ENCODE data around the gene OR10C1.

OR10C1 gene

GRCh38 chr6:29456971-29457370, 17.9 kb downstream of the OR10C1 start, which contains the start of the genes OR11A1 and OR2H1:
Gene OR11A1 (minus strand): TSS chr6:29457071. CDS start chr6:29427641, 29,430 bp downstream.
Gene OR2H1 (plus strand): TSS chr6:29457155. CDS start chr6:29461770, 4,615 bp downstream.
- Histone ChIP-seq H3K4me1 (ENCODE audit: insufficient read depth, low read length) (no peaks in the 10 kb centered on the region), H3K27me3 (ENCODE audit: insufficient read depth, low read length, poor library complexity) (peaks cover 2% of the 10 kb centered on the region), H3K4me2 (ENCODE audit: insufficient read depth, low read length) (no peak within 1 kb of the TSS), H2AFZ (ENCODE audit: low read depth, low read length) (no peak within 1 kb of the TSS), H3K79me2 (ENCODE audit: insufficient read depth, low read length) (no peaks in the 10 kb centered on the region), H3K9me3 (ENCODE audit: insufficient read depth, low read length, severe bottlenecking) (no peaks in the 10 kb centered on the region), H3K4me3 (ENCODE audit: low read depth in 1 of 2, low read length in 2 of 2) (no peak within 1 kb of the TSS), H3K9ac (ENCODE audit: low read depth, low read length) (no peak within 1 kb of the TSS), H4K20me1 (ENCODE audit: insufficient read depth, low read length) (no peaks in the 10 kb centered on the region), H3K36me3 (ENCODE audit: insufficient read depth, low read length) (no peaks in the 10 kb centered on the region), H3K27ac (ENCODE audit: low read length) (no peak within 1 kb of the TSS)
- ATAC-seq (ENCODE audit: insufficient read depth, low read depth) (no peak), DNase-seq (no peak)
- TF ChIP-seq EZH2 (IDR thresholded peaks at IDR 0.05; ENCODE audit: borderline replicate concordance, low read depth, low read length, severe bottlenecking): no peak

- Histone ChIP-seq H3K9me3 (ENCODE audit: insufficient read depth, low read length, severe bottlenecking) (no peaks in the 10 kb centered on the region), H4K20me1 (ENCODE audit: insufficient read depth, low read length) (no peaks in the 10 kb centered on the region), H2AFZ (ENCODE audit: low read depth, low read length) (no peak overlapping the region), H3K4me3 (ENCODE audit: low read depth in 1 of 2, low read length in 2 of 2) (no peak overlapping the region), H3K36me3 (ENCODE audit: insufficient read depth, low read length) (no peaks in the 10 kb centered on the region), H3K9ac (ENCODE audit: low read depth, low read length) (no peak overlapping the region), H3K4me2 (ENCODE audit: insufficient read depth, low read length) (no peak overlapping the region), H3K79me2 (ENCODE audit: insufficient read depth, low read length) (no peaks in the 10 kb centered on the region), H3K27ac (ENCODE audit: low read length) (no peak overlapping the region), H3K27me3 (ENCODE audit: insufficient read depth, low read length, poor library complexity) (no peaks in the 10 kb centered on the region), H3K4me1 (ENCODE audit: insufficient read depth, low read length) (no peaks in the 10 kb centered on the region)
- no peak for TF ChIP-seq EZH2 (IDR thresholded peaks at IDR 0.05; ENCODE audit: borderline replicate concordance, low read depth, low read length, severe bottlenecking)
- no peak for TF ChIP-seq CTCF (IDR thresholded peaks at IDR 0.05; ENCODE audit: borderline replicate concordance, extremely low read depth, low read length, poor library complexity, severe bottlenecking)
- ATAC-seq (ENCODE audit: insufficient read depth, low read depth) (no peak), DNase-seq (no peak)
These were observed 22.1 kb downstream of the OR10C1 start for GRCh38 chr6:29461021-29461814.

- Histone ChIP-seq H3K9ac (ENCODE audit: low read depth, low read length) (no peak overlapping the region), H3K9me3 (ENCODE audit: insufficient read depth, low read length, severe bottlenecking) (no peaks in the 10 kb centered on the region), H3K27ac (ENCODE audit: low read length) (no peak overlapping the region), H3K36me3 (ENCODE audit: insufficient read depth, low read length) (no peaks in the 10 kb centered on the region), H2AFZ (ENCODE audit: low read depth, low read length) (no peak overlapping the region), H3K4me3 (ENCODE audit: low read depth in 1 of 2, low read length in 2 of 2) (no peak overlapping the region), H3K79me2 (ENCODE audit: insufficient read depth, low read length) (no peaks in the 10 kb centered on the region), H3K4me2 (ENCODE audit: insufficient read depth, low read length) (no peak overlapping the region), H3K27me3 (ENCODE audit: insufficient read depth, low read length, poor library complexity) (no peaks in the 10 kb centered on the region), H4K20me1 (ENCODE audit: insufficient read depth, low read length) (no peaks in the 10 kb centered on the region), H3K4me1 (ENCODE audit: insufficient read depth, low read length) (no peaks in the 10 kb centered on the region)
- no peak for DNase-seq
- TF ChIP-seq CTCF (IDR thresholded peaks at IDR 0.05; ENCODE audit: borderline replicate concordance, extremely low read depth, low read length, poor library complexity, severe bottlenecking) (no peak), EZH2 (IDR thresholded peaks at IDR 0.05; ENCODE audit: borderline replicate concordance, low read depth, low read length, severe bottlenecking) (no peak)
- ATAC-seq (ENCODE audit: insufficient read depth, low read depth): no peak
These were observed 22.9 kb downstream of the OR10C1 start for GRCh38 chr6:29462022-29462421.

- Histone ChIP-seq H4K20me1 (ENCODE audit: insufficient read depth, low read length) (no peaks in the 10 kb centered on the region), H3K27me3 (ENCODE audit: insufficient read depth, low read length, poor library complexity) (no peaks in the 10 kb centered on the region), H3K4me3 (ENCODE audit: low read depth in 1 of 2, low read length in 2 of 2) (no peak overlapping the region), H3K27ac (ENCODE audit: low read length) (no peak overlapping the region), H3K9ac (ENCODE audit: low read depth, low read length) (no peak overlapping the region), H2AFZ (ENCODE audit: low read depth, low read length) (no peak overlapping the region), H3K79me2 (ENCODE audit: insufficient read depth, low read length) (no peaks in the 10 kb centered on the region), H3K4me2 (ENCODE audit: insufficient read depth, low read length) (no peak overlapping the region), H3K4me1 (ENCODE audit: insufficient read depth, low read length) (no peaks in the 10 kb centered on the region), H3K9me3 (ENCODE audit: insufficient read depth, low read length, severe bottlenecking) (no peaks in the 10 kb centered on the region), H3K36me3 (ENCODE audit: insufficient read depth, low read length) (no peaks in the 10 kb centered on the region)
- ATAC-seq (ENCODE audit: insufficient read depth, low read depth) (no peak), DNase-seq (no peak)
- no peak for TF ChIP-seq CTCF (IDR thresholded peaks at IDR 0.05; ENCODE audit: borderline replicate concordance, extremely low read depth, low read length, poor library complexity, severe bottlenecking)
- no peak for TF ChIP-seq EZH2 (IDR thresholded peaks at IDR 0.05; ENCODE audit: borderline replicate concordance, low read depth, low read length, severe bottlenecking)
These were observed 26.2 kb downstream of the OR10C1 start for GRCh38 chr6:29465279-29465678.

Data from DND-41 (cell line).